Fibroblast of gingiva (primary cell): ENCODE measurements around the gene KISS1.

ENCODE experiments used
- DNase-seq: peaks from one replicate; pipeline ENCODE4 v3.0.0-alpha.2; 2011; ENCODE audit warnings: low read depth

Gene KISS1

GRCh38 chr1:204217648-204218000 lies 21.3 kb upstream of the KISS1 start:
- no peak for DNase-seq

GRCh38 chr1:204216880-204217647 lies 20.8 kb upstream of the KISS1 start:
- no peak for DNase-seq

DNA sequence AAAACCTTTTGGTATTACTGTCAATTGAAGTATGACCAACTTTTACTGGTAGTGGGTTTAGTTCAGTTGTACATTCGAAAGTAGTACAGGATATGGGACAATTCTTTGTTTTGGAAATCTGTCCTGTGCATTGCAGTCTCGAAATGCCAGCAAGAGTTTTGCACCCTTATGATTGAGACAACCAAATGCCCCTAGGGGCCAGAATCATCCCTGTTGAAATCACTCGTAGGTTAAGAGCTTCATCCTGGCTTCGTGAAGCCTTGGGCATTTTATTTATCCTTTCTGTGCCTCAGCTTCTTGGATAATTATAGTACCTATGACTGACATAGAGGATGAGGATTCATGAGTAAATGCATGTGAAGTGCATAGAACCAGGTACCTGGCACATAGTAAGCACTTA lies 19.9 kb upstream of the KISS1 start:
- no peak for DNase-seq

DNA sequence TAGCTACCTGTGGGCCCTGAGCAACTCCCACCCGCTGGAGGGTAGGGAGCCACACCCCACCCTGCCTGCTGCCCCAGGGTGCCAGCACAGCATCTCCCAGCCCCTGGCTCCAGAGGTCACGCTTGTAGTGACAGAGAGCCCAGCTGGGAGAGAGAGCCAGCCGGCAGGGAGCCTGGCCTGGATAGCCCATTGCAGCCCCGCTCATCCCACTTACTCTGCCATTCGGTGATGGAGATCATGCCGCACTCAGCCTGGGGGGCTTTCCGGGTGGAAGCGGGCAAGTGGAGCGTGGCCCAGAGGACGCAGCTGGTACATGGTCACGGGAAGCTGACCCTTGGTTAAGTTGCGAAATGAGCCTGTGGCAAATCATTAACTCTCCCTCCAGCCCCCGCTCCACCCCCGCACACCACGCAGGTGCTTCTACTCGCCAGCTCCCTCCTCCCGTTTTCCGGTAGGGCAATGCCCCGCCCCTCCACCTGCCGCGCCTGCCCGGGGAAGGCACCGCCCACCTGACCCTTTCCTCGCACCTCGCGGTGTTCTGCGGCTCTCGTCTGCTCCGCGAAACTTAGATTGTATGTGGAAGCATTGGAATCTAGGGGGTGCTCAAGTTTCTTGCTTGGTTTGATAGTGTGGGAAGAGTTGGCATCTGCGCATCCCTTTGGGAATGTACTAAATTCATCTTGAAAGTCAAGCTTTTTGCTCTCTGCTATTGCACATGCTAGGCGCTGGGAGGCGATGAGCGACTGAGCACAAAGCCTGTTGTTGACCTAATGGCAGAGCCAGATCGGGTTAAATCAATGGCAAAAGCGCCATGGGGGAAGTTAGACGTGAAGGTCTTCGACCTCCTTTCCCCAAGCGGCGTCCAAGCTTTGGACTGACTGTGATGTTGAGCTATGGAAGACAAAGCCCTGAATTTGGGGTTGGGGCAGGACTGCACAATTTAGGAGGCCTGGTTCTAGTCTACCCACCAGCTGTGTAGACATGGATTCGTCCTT lies 17.7 kb upstream of the KISS1 start, which contains the start of gene GOLT1A:
Gene GOLT1A (minus strand): TSS at position 321 of the 995 bp plus-strand sequence. CDS start 82 bp downstream, at position 239.
- peak; percentile 73 for DNase-seq

- no peak for DNase-seq
Measured at GRCh38 chr1:204212715-204213114, 16.4 kb upstream of the KISS1 start.

- no peak for DNase-seq
Measured at GRCh38 chr1:204211046-204211445, 14.8 kb upstream of the KISS1 start.

DNA sequence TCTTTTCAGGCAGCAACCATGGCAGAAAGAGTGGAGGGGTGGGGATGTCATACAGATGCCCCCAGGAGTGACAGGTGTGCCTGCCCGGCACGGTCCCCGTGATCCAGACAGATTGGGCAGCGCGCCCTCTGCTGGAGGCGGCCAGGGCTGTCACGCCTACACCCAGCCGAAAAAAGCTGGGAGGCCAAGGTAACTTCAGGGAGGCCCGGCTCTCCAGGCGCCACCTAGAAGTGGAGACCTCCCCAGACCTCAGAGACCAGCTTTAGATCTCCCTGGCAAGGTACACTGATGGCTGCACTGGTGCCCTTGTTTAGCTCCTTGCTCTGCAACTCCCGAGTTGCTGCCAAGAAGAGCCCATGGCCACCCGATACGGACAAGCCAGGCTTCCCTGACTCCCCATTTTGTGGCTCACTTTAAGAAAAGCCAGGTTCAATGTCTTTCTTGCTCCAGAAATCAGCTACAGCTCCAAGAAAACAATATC lies 10.9 kb upstream of the KISS1 start:
- no peak for DNase-seq

DNA sequence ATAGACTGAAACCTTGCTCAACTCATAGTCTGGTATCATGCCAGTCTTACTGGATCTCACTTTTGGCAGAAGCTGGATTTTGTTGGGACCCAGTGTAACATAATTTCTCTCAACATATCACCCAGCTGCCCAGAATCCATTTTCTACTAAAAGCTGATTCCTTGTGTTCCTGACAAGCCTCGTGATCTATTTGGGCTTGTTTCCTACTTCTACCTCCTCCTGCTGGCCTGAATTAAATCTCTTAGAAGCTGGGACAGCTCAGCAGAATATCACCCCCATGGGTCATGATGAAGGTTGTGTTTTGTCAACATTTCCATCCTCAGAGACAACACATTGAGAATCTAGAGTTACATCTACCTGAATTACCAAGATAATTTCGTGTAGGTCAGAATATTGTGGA lies 9.8 kb upstream of the KISS1 start:
- DNase-seq = no peak

GRCh38 chr1:204205486-204205885 lies 9.2 kb upstream of the KISS1 start:
- no peak for DNase-seq

- DNase-seq = no peak
Measured at GRCh38 chr1:204204944-204205343, 8.7 kb upstream of the KISS1 start.

DNA sequence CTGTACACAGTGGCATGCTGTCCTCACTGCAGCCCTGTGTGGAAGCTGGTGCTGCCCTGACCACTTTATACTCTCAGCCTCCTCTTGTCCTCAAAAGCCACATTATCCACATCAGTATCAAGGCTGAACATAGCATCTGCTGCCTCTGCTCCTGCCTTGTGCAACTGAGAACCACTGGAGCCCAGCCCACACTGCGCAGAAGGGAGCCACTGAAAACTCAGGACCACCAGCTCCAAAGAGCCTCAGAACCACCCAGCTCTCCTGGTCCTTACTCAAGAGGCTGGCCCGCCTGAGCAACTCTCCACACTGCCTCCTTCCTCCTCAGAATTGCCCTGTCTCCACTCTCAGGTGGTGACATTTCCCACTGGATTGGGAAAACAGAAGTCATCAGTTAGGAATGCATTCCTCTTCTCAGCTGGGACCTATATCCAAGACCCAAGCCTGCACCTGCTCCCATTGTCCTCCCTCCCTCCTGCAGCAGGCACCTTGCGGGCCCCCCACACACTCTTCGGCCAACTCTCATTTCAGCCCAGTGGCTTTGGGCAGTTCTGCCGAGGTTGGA lies 7.0 kb upstream of the KISS1 start:
- no peak for DNase-seq

DNA sequence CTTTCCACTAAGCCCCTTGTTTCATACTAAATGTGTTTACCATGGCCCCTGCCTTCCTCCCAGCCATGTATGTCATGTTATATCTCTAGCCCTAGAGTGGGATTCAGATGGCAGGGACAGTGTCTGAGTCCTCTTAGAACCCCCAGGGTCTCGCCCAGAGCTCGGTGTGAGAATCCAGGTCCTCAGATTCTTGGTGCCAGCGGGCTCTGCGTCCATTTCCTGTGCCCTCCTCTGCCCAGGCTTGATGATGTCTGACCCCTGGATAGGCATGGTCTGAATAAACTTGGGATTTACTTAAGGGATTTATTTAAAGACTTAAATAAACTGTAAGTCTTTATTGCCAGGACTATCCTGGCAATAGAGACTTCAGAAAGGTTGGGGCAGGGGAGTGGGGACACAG lies 6.2 kb upstream of the KISS1 start:
- no peak for DNase-seq

DNA sequence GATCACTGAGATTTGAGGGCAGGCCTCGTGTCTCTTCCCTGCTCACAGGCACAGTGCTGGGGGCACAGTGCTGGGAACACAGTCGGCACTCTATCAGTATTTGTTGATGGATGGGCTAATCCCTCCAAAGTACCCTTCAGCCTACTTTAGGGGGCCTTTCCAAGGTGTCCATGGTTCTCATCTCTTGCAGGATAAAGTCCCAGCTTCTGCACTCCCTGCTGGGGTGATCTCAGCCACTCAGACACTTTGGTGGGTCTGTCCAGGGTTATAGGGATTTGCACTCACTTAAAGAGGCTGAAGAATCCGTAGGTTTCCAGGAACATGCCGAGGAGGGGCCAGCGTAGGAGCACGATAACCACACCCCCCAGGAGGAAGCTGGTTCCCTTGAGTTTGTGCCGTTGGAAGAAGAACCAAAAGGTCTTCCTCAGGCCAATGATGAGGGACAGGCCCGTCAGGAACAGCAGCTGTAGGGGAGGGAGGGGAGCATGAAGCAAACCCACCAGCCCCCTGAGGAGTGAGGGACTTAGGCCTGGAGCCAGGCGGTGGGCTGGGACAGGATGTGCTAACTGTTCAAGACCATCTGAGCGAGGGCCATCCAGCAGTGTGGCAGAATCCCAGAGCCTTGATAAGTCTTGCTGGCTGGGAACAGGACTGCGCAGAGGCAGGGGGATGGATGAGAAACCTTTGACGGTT lies 5.2 kb upstream of the KISS1 start:
- DNase-seq = no peak

GRCh38 chr1:204199579-204199978 lies 3.3 kb upstream of the KISS1 start:
- no peak for DNase-seq

DNA sequence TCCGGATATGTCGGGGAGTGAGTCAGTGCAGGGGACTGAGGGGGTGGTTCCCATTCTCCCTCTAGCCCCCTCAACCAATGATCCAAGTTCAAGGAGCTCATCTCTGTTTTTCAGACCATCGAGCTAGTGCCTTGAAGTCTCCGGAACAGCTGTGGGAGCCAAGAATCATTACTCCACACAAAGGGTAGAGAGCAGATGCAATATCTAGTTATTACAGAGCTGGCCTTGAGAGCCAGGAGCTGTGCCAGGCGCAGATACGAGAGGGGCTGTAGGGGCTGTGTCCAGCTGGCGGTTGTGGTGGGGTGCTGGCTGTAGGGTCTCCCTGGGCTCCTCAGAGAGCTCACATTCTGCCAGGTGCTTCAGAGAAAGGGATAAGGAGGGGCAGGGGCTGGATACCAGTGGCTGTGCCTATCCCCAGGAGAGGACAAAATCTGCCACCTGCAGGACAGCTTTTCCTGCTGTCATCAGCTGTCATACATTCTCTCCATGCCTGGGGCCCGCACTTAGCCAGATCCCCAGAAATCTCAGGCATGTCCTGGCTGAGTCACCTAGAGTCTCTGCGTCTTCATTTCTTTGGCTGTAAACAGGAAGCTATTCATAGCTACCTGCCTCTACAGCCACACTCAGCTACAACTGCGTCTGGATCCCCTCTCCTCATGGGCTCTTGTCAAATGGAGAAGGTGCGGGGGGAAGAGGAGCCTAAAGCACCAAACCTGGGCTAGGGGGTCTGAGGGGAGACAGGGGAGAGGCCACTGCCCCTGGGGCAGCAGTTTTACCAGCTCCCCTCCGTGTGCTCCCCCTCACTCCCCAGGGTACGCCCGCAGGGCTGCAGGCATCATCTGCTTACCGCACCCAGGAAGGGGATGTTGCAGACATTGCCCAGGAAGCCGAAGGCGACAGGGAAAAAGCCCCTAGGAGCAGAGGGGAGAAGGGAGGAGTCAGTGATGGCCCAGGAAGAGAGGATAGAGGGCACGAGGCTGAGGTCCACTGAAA lies 2.4 kb upstream of the KISS1 start:
- DNase-seq = no peak

DNA sequence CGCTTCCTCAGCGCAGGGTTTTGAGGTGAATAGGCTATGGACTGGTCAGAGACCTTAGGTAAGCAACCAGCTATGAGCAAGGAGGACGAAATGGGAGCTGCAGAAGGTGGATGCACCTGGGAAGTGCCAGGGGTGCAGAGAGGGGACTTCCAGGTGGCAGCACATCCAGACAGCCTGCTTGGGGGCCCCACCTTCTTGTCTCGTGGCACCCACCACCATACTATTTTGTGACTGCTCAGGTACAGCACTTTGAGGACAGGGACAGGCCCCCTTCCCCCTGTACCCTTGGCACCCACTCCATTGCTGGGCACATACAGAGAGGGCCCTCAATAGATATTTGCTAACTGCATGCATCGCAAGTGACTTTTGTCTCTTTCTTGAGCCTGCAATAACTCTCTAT lies 777 bp upstream of the KISS1 start:
- no peak for DNase-seq

- no peak for DNase-seq
Measured at GRCh38 chr1:204194771-204195170, 1.5 kb downstream of the KISS1 start.

DNA sequence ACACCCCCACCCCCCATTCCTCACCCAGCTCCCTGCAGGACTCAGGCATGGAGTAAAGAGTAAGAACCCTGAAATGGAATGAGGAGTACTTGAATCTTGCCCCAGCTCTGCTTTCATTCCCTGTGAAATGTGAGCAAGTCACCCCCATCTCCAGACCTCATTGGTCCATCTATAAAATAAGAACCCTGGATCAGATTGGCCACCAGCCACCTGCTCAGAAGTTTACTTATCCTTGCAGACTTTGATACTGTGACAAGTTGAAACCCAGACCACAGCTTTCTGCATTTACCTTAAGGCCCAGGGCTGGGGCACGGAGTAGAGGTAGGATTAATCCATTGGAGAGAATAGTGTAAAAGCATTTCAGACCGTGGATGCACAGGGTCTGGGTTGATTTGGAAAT lies 2.2 kb downstream of the KISS1 start:
- DNase-seq = no peak

GRCh38 chr1:204192589-204193352 lies 3.5 kb downstream of the KISS1 start:
- DNase-seq = no peak

DNA sequence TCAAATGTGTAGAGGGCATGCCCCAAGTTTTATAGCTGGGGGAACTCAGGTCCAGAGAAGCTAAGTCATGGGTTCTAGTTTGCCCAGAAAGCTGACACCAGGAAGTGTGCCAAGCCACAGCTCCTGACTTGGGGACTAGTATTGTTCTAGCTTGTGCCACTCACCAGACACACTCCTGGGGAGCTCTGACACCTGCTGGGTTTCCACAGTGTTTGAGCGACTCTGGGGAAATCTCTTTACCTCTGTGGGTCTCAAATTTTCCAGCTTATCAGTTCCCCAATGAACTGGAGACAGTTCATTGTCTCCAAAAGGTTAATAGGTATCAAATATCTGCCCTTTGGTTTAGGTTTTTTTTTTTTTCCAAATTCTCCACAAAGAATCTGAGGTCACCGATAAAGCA lies 4.2 kb downstream of the KISS1 start:
- DNase-seq = no peak
